Subcutaneous abdominal adipose tissue (tissue), 5 donors: Measurements from ENCODE around the gene RETREG1.

Experiments used
- H3K27ac ChIP-seq: one replicate; pipeline ENCODE4 v1.7.0; 2013; ENCODE audit warnings: low read depth, mild to moderate bottlenecking, inconsistent platforms, low read length, moderate library complexity
- H3K27me3 ChIP-seq, 5 donors: one replicate each; pipeline ENCODE4 v1.7.0; 2013; ENCODE audit warnings: low read length in 5 of 5, inconsistent platforms in 1 of 5; ENCODE audit not compliant: control insufficient read depth in 5 of 5, insufficient read depth in 4 of 5
- H3K36me3 ChIP-seq, 5 donors: one replicate each; pipeline ENCODE4 v1.7.0; 2013; ENCODE audit warnings: low read length in 5 of 5; ENCODE audit not compliant: control insufficient read depth in 5 of 5, insufficient read depth in 5 of 5
- H3K4me1 ChIP-seq, 5 donors: one replicate each; pipeline ENCODE4 v1.7.0; 2013; ENCODE audit warnings: low read length in 5 of 5, mild to moderate bottlenecking in 3 of 5, moderate library complexity in 1 of 5; ENCODE audit not compliant: control insufficient read depth in 5 of 5, insufficient read depth in 5 of 5
- H3K4me3 ChIP-seq, 5 donors: one replicate each; pipeline ENCODE4 v1.7.0; 2013; ENCODE audit warnings: low read length in 5 of 5, low read depth in 1 of 5
- H3K9ac ChIP-seq, 5 donors: one replicate each; pipeline ENCODE4 v1.7.0; 2013; ENCODE audit warnings: low read length in 5 of 5, mild to moderate bottlenecking in 4 of 5, moderate library complexity in 3 of 5
- H3K9me3 ChIP-seq, 5 donors: one replicate each; pipeline ENCODE4 v1.7.0; 2013; ENCODE audit warnings: low read length in 5 of 5; ENCODE audit not compliant: control insufficient read depth in 5 of 5
- donor health status: healthy.
- donor health status: healthy.
- donor health status: healthy.
- donor health status: healthy.
- donor health status: healthy.

The RETREG1 gene

DNA sequence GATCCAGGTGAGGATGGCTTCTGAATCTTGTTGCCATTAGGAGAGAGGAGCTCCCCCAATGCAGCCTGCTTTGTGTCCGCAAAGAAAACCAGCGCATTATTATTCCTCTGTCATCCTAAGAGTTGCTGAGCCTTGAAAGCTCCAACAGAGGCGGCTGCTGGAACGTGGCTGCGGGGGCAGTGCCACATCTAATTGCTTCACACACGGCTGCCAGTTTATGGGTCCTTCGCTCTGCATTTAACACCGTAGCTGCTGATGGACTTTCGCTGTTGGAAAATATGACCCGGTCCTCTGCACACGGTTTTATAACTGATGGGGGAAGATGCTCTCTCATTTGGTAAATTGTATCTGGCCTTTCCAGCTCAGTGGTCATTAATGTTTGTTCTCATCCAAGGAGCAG lies 189.2 kb downstream of the RETREG1 start:
- Histone ChIP-seq H3K4me3 (no peak overlapping the region), H3K27ac (no peak overlapping the region), H3K27me3 (peaks cover 0 to 8% (median 4%) of the 10 kb centered on the region in 5 donors), H3K36me3 (no peaks in the 10 kb centered on the region), H3K9me3 (no peaks in the 10 kb centered on the region), H3K4me1 (no peaks in the 10 kb centered on the region), H3K9ac (no peak overlapping the region)
